GM12878 (cell line): ENCODE data around the gene ZNF813. TPM values are rescaled to one million over a fixed set of nuclear protein-coding genes. Genes with fewer than 3 reads are reported as not detected.

Experiments
- ATAC-seq: fragments of 200-7000 bp; cut with Tn5 transposase; 3 replicates; pipeline ENCODE4 v1.9.1; 2020; ENCODE audit warnings: mild to moderate bottlenecking, moderate library complexity
- BruUV-seq: library from RNA; stranded (reverse); fragments of 400-500 nt; replicated peaks from 2 replicates; lab custom pipeline; 2021; lab: Mats Ljungman, UMichigan
- CTCF ChIA-PET: fragments of 300-600 bp; sonication (Branson Sonifier 250); formaldehyde crosslinking; extraction: SDS; loops from one replicate; lab custom pipeline; 2021; ENCODE audit warnings: inconsistent platforms; lab: Yijun Ruan, JAX
- POLR2A ChIA-PET: fragments of 350-600 bp; formaldehyde crosslinking; extraction: SDS; loops from one replicate; lab custom pipeline; 2021; ENCODE audit warnings: inconsistent platforms; lab: Charles Lee
- RAD21 ChIA-PET: fragments of 300-600 bp; sonication (Branson Sonifier 250); formaldehyde crosslinking; loops from one replicate; lab custom pipeline; 2023; ENCODE audit warnings: antibody characterized with exemption; ENCODE audit not compliant: unreplicated experiment; lab: Charles Lee
- SMC1A ChIA-PET: fragments of 300-600 bp; sonication (Branson Sonifier 250); formaldehyde crosslinking; loops from one replicate; lab custom pipeline; 2023; ENCODE audit not compliant: unreplicated experiment, uncharacterized antibody; lab: Charles Lee
- DNase-seq: peaks from one replicate; pipeline ENCODE4 v3.0.0-alpha.2; 2011; ENCODE audit warnings: low read depth, low spot score
- FAIRE-seq: peaks from 3 replicates; lab custom pipeline; 2011; peaks lifted over from hg19 to GRCh38; lab: Jason Lieb, UNC
- H2AFZ ChIP-seq: 2 replicates; pipeline ENCODE4 v1.6.0; 2011; ENCODE audit warnings: low read depth, low read length, control low read depth; ENCODE audit not compliant: control insufficient read depth
- H3K27ac ChIP-seq: 2 replicates; pipeline ENCODE4 v1.5.1; 2011; ENCODE audit warnings: control low read depth; ENCODE audit not compliant: control insufficient read depth, insufficient read depth
- H3K27me3 ChIP-seq, 2 experiments: replicated peaks in 1 of 2; 2 replicates each; pipeline versions ENCODE4 v1.6.0 to v1.6.1; 2011; ENCODE audit warnings: low read length in 1 of 2; ENCODE audit not compliant: control insufficient read depth in 2 of 2, insufficient read depth in 2 of 2
- H3K36me3 ChIP-seq, 2 experiments: 2 replicates each; pipeline ENCODE4 v1.5.1; 2011; ENCODE audit warnings: low read length in 1 of 2; ENCODE audit not compliant: control insufficient read depth in 2 of 2, insufficient read depth in 2 of 2
- H3K4me1 ChIP-seq: 2 replicates; pipeline ENCODE4 v1.6.1; 2011; ENCODE audit warnings: mild to moderate bottlenecking, low read length, moderate library complexity, mixed read lengths; ENCODE audit not compliant: control insufficient read depth, insufficient read depth
- H3K4me2 ChIP-seq: 2 replicates; pipeline ENCODE4 v1.6.0; 2011; ENCODE audit warnings: control low read depth; ENCODE audit not compliant: control insufficient read depth, insufficient read depth
- H3K4me3 ChIP-seq: fragments of 200-600 bp; sonication (generic); 2 replicates; pipeline ENCODE4 v1.5.1; 2016
- H3K79me2 ChIP-seq: 2 replicates; pipeline ENCODE4 v1.6.0; 2011; ENCODE audit warnings: low read length; ENCODE audit not compliant: control insufficient read depth, insufficient read depth
- H3K9ac ChIP-seq: 2 replicates; pipeline ENCODE4 v1.8.0; 2011; ENCODE audit warnings: low read length, control low read depth, mixed read lengths; ENCODE audit not compliant: control insufficient read depth, insufficient read depth
- H3K9me3 ChIP-seq: replicated peaks from 3 replicates; pipeline ENCODE4 v1.5.1; 2011; ENCODE audit warnings: mild to moderate bottlenecking, low read length; ENCODE audit not compliant: control insufficient read depth, insufficient read depth
- H4K20me1 ChIP-seq: 2 replicates; pipeline ENCODE4 v1.6.0; 2011; ENCODE audit not compliant: control insufficient read depth, insufficient read depth
- BCL11A ChIP-seq: IDR thresholded peaks from 2 replicates; pipeline ENCODE4 v1.6.1; 2011; ENCODE audit warnings: low read depth, low read length
- CREB1 ChIP-seq: IDR thresholded peaks from 2 replicates; pipeline ENCODE4 v1.6.1; 2012; ENCODE audit warnings: low read depth, mild to moderate bottlenecking, inconsistent platforms
- ELK1 ChIP-seq: IDR thresholded peaks from 2 replicates; pipeline ENCODE4 v1.6.1; 2012; ENCODE audit warnings: low read depth, low read length, improper control_type of control experiment
- NFXL1 ChIP-seq: fragments of 450-650 bp; IDR thresholded peaks from 2 replicates; pipeline ENCODE4 v1.6.1; 2017; ENCODE audit warnings: antibody characterized with exemption, mild to moderate bottlenecking, borderline replicate concordance
- NR2F1 ChIP-seq: fragments of 450-650 bp; conservative IDR thresholded peaks from 2 replicates; pipeline ENCODE4 v1.6.1; 2017; ENCODE audit warnings: mild to moderate bottlenecking
- PAX5 ChIP-seq: IDR thresholded peaks from 2 replicates; pipeline ENCODE4 v1.6.1; 2011; ENCODE audit warnings: low read depth, low read length, borderline replicate concordance
- RUNX3 ChIP-seq: IDR thresholded peaks from 2 replicates; pipeline ENCODE4 v1.6.1; 2012; ENCODE audit warnings: low read length, inconsistent platforms
- SIX5 ChIP-seq: IDR thresholded peaks from 2 replicates; pipeline ENCODE4 v1.6.1; 2011; ENCODE audit warnings: mild to moderate bottlenecking, low read depth, low read length, moderate library complexity; ENCODE audit not compliant: severe bottlenecking
- TCF3 ChIP-seq: IDR thresholded peaks from 2 replicates; pipeline ENCODE4 v1.6.1; 2012; ENCODE audit warnings: low read depth, mild to moderate bottlenecking, low read length, borderline replicate concordance; ENCODE audit not compliant: insufficient read depth
- ZBTB4 ChIP-seq: fragments of 450-650 bp; formaldehyde crosslinking; IDR thresholded peaks from 2 replicates; pipeline ENCODE4 v1.4.0; 2022; ENCODE audit warnings: mild to moderate bottlenecking, moderate library complexity
- WGBS: methylation state at CpG from one replicate; pipeline ENCODE4 v1.1.6; 2016; ENCODE audit warnings: low lambda C conversion rate; ENCODE audit not compliant: insufficient replicate concordance, insufficient coverage; ENCODE audit errors: missing lambda C conversion rate; 5-methylcytosine and 5-hydroxymethylcytosine counted together
- in situ Hi-C: fragments of 300-500 bp; cut with MboI; formaldehyde crosslinking; loops from 9 replicates; pipeline ENCODE4 v1.14.3; 2018; ENCODE audit warnings: mixed read lengths
- intact Hi-C: fragments of 100-400 bp; cut with micrococcal nuclease; formaldehyde crosslinking; loops from one replicate; pipeline ENCODE4 v1.14.2; 2022; ENCODE audit not compliant: unreplicated experiment
- polyA plus RNA-seq, 11 experiments: library from polyadenylated mRNA; depleted of rRNA in 4 of 11; unstranded in 6 of 11; stranded (reverse) in 5 of 11; fragments of >200 nt; fragmentation: Nextera tagmentation in 4 of 11; fragmentation: Illumina TruSeq in 1 of 11; extraction: Ambion mirVana in 4 of 11; extraction: Trizol in 1 of 11; gene quantifications; 1 replicate in 1 of 11; 2 replicates in 10 of 11; pipeline versions ENCODE4 v1.2.1 to v1.2.3, GENCODE V29; 2011 to 2016; ENCODE audit warnings: inconsistent platforms in 2 of 11, missing spikeins in 2 of 11, low read depth in 1 of 11
- total RNA-seq, 4 experiments: library from RNA; depleted of rRNA in 3 of 4; stranded (reverse); fragments of >200 nt in 3 of 4; fragmentation: Illumina TruSeq in 1 of 4; extraction: Trizol in 1 of 4; gene quantifications; 2 replicates each; pipeline versions ENCODE4 v1.2.1 to v1.2.3, GENCODE V29; 2013 to 2021
- TF ChIP-seq, protein P1 (sequence below): fragments of 450-650 bp; IDR thresholded peaks from 2 replicates; pipeline ENCODE4 v1.6.1; 2016; ENCODE audit warnings: mild to moderate bottlenecking
- TF ChIP-seq, protein P2 (sequence below): fragments of 450-650 bp; IDR thresholded peaks from 2 replicates; pipeline ENCODE4 v1.6.1; 2018; ENCODE audit warnings: mild to moderate bottlenecking, low read depth, moderate library complexity; ENCODE audit not compliant: partially characterized antibody

ZNF813 gene
- total and polyA plus RNA-seq, 10 of the 15 experiments (the other 5 are each of a cell fraction or from before 2014, with no cell fraction given), result 0.27 to 4.8 (median 2.6) TPM

DNA sequence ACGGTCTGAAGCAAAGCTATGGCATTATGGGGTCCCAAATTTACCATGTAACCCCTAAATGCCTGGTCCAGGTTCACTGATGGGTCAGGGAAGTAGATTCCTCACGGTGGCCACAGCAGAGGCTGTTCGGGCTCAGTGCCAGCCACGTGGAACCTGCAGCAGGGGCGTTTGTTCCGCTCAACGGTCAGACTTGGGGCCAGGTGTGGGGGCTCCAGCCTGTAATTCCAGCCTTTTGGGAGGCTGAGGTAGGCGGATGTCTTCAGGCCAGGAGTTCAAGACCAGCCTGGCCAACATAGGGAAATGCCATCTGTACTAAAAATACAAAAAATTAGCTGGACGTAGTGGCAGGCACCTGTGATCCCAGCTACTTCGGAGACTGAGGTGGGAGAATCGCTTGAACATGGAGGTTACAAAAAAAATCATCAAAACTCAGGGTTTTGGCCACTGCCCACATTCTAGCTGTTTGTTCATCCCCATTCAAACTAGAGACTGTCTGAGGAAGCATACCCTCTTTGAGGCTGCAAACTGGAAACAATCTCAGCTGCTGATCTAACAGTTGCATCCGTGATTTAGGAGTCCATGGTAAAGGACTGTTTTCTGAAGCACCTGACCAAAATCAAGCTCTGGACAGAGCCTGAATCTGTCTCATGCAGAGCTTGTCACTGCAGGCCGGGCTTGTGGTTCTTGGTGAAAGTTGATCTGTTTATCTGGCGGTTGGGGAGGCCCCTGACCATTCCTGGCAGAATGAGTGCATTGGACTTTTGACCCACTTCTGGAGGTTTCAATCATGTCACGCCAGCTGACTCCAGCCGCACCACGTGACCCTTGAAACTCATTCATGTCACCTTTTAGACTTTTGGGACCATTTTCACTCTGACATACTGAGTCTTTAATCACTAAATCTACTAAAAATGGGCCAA, 40.2 kb downstream of the ZNF813 start:
- H3K9me3 ChIP-seq, result no peaks in the 10 kb centered on the region; the same call in 2 of the 3 replicates
- no peak overlapping the region for H3K27ac ChIP-seq
- DNase-seq (no peak), FAIRE-seq (no peak), ATAC-seq (peak; percentile 67)
- no peak overlapping the region for H3K4me2 ChIP-seq
- RAD21 ChIA-PET, result interaction anchor here (0.8 kb wide), 1 partner anchor 45 kb away, joined by 3 read pairs; no protein-coding TSS in a partner anchor
- no peaks in the 10 kb centered on the region for H3K4me1 ChIP-seq
- WGBS, result 36% methylated on average over 17 of the region's 17 CpGs
- H3K79me2 ChIP-seq, result no peaks in the 10 kb centered on the region
- no peaks in the 10 kb centered on the region for H3K27me3 ChIP-seq
- no TSS peak for BruUV-seq
- SMC1A ChIA-PET, result interaction anchor here (0.7 to 1.5 kb wide), 2 partner anchors 9 to 499 kb away, joined by 3 to 4 read pairs; no protein-coding TSS in a partner anchor
- no peak overlapping the region for H3K9ac ChIP-seq
- CTCF ChIA-PET, result interaction anchor here (1.2 kb wide), 1 partner anchor 83 kb away, joined by 7 read pairs; no protein-coding TSS in a partner anchor
- POLR2A ChIA-PET, result interaction anchor here (0.6 kb wide), 1 partner anchor 1139 kb away, joined by 5 read pairs; no protein-coding TSS in a partner anchor
- H4K20me1 ChIP-seq, result no peaks in the 10 kb centered on the region
- H2AFZ ChIP-seq, result no peak overlapping the region
- intact Hi-C loops (no loop called here), in situ Hi-C loops (no loop called here)
- H3K36me3 ChIP-seq, result no peaks in the 10 kb centered on the region
- no peak overlapping the region for H3K4me3 ChIP-seq
- TF ChIP-seq TCF3, result no peak
- TF ChIP-seq BCL11A, result peak; percentile 34; the same call in 1 of the 2 replicates
- no peak for TF ChIP-seq CREB1
- no peak for TF ChIP-seq NFXL1
- peak; percentile 37; the same call in 1 of the 2 replicates for TF ChIP-seq RUNX3
- TF ChIP-seq ZBTB4 (CRISPR knock-in tag), result no peak
- peak; percentile 70 for TF ChIP-seq NR2F1
- TF ChIP-seq, protein P1, sequence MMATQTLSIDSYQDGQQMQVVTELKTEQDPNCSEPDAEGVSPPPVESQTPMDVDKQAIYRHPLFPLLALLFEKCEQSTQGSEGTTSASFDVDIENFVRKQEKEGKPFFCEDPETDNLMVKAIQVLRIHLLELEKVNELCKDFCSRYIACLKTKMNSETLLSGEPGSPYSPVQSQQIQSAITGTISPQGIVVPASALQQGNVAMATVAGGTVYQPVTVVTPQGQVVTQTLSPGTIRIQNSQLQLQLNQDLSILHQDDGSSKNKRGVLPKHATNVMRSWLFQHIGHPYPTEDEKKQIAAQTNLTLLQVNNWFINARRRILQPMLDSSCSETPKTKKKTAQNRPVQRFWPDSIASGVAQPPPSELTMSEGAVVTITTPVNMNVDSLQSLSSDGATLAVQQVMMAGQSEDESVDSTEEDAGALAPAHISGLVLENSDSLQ, result peak; percentile 83
- no peak for TF ChIP-seq SIX5
- no peak for TF ChIP-seq ELK1
- peak; percentile 92 for TF ChIP-seq PAX5
- TF ChIP-seq, protein P2, sequence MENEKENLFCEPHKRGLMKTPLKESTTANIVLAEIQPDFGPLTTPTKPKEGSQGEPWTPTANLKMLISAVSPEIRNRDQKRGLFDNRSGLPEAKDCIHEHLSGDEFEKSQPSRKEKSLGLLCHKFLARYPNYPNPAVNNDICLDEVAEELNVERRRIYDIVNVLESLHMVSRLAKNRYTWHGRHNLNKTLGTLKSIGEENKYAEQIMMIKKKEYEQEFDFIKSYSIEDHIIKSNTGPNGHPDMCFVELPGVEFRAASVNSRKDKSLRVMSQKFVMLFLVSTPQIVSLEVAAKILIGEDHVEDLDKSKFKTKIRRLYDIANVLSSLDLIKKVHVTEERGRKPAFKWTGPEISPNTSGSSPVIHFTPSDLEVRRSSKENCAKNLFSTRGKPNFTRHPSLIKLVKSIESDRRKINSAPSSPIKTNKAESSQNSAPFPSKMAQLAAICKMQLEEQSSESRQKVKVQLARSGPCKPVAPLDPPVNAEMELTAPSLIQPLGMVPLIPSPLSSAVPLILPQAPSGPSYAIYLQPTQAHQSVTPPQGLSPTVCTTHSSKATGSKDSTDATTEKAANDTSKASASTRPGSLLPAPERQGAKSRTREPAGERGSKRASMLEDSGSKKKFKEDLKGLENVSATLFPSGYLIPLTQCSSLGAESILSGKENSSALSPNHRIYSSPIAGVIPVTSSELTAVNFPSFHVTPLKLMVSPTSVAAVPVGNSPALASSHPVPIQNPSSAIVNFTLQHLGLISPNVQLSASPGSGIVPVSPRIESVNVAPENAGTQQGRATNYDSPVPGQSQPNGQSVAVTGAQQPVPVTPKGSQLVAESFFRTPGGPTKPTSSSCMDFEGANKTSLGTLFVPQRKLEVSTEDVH, result no peak
